Measurements from ENCODE around the gene GNG8.

The GNG8 gene

GRCh38 chr19:46617601-46618000 is 18.4 kb downstream of the GNG8 start:
- no peak for DNase-seq (ENCODE audit: low spot score)

- no peak for DNase-seq (ENCODE audit: low spot score)
Observed at GRCh38 chr19:46616631-46617322, 19.2 kb downstream of the GNG8 start.

GRCh38 chr19:46615966-46616365 is 20.0 kb downstream of the GNG8 start:
- no peak for DNase-seq (ENCODE audit: low spot score)

GRCh38 chr19:46614114-46614722 is 21.8 kb downstream of the GNG8 start:
- peak; percentile 81 for DNase-seq (ENCODE audit: low spot score)

- DNase-seq (ENCODE audit: low spot score) = no peak
Observed at GRCh38 chr19:46613525-46613924, 22.5 kb downstream of the GNG8 start.

- no peak for DNase-seq (ENCODE audit: low spot score)
Observed at GRCh38 chr19:46611776-46612175, 24.2 kb downstream of the GNG8 start.

- DNase-seq (ENCODE audit: low spot score) = no peak
Observed at GRCh38 chr19:46610851-46611770, 24.9 kb downstream of the GNG8 start.

GRCh38 chr19:46610413-46610775 is 25.6 kb downstream of the GNG8 start:
- DNase-seq (ENCODE audit: low spot score) = no peak

- no peak for DNase-seq (ENCODE audit: low spot score)
Observed at GRCh38 chr19:46609511-46610412, 26.2 kb downstream of the GNG8 start.

- no peak for DNase-seq (ENCODE audit: low spot score)
Observed at GRCh38 chr19:46608581-46609345, 27.2 kb downstream of the GNG8 start.

GRCh38 chr19:46608178-46608577 is 27.8 kb downstream of the GNG8 start:
- no peak for DNase-seq (ENCODE audit: low spot score)

- no peak for DNase-seq (ENCODE audit: low spot score)
Observed at GRCh38 chr19:46607448-46607841, 28.6 kb downstream of the GNG8 start.

- DNase-seq (ENCODE audit: low spot score) = no peak
Observed at GRCh38 chr19:46606681-46607447, 29.1 kb downstream of the GNG8 start.

GRCh38 chr19:46606019-46606418 is 30.0 kb downstream of the GNG8 start:
- no peak for DNase-seq (ENCODE audit: low spot score)

- DNase-seq (ENCODE audit: low spot score) = no peak
Observed at GRCh38 chr19:46605356-46605821, 30.6 kb downstream of the GNG8 start.

- no peak for DNase-seq (ENCODE audit: low spot score)
Observed at GRCh38 chr19:46604781-46605355, 31.1 kb downstream of the GNG8 start.

- DNase-seq (ENCODE audit: low spot score) = no peak
Observed at GRCh38 chr19:46603752-46604231, 32.2 kb downstream of the GNG8 start.

- no peak for DNase-seq (ENCODE audit: low spot score)
Observed at GRCh38 chr19:46603195-46603637, 32.8 kb downstream of the GNG8 start.

- no peak for DNase-seq (ENCODE audit: low spot score)
Observed at GRCh38 chr19:46602392-46603194, 33.4 kb downstream of the GNG8 start.

Data from kidney capillary endothelial cell (primary cell).